ENCODE measurements around the gene ACTN1. TPM values are rescaled to one million over a fixed set of nuclear protein-coding genes. Genes with fewer than 3 reads are reported as not detected.
A peak's percentile ranks its signal among the peaks of the same experiment; 100 is the strongest.

Gene ACTN1
- total RNA-seq, 1 donor from 2014 or later = 233 TPM

- peak; percentile 76 for DNase-seq
Observed at GRCh38 chr14:68949601-68949965, 29.5 kb downstream of the ACTN1 start.

GRCh38 chr14:68948686-68949600 is 30.2 kb downstream of the ACTN1 start:
- peak; percentile 28 for DNase-seq

GRCh38 chr14:68947802-68948201 is 31.3 kb downstream of the ACTN1 start:
- peak; percentile 72 for DNase-seq

DNA sequence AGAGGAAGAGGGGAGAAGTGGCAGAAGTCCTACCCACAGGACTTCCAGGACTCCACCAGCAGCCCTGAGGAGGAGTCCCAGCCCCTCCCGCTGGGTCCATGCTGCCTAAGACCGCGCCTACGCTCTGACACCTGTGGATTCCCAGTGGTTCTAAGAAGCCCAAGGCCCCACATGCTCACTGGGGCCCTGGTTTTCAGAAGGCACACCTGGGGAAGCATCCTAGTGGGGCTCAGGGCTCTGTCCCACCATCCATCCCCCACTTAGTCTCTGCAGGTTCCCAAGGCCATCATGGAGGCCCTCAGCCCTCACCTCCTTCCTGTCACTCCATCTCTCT is 32.6 kb downstream of the ACTN1 start:
- DNase-seq = no peak

GRCh38 chr14:68945585-68946488 is 33.3 kb downstream of the ACTN1 start:
- DNase-seq = no peak

DNA sequence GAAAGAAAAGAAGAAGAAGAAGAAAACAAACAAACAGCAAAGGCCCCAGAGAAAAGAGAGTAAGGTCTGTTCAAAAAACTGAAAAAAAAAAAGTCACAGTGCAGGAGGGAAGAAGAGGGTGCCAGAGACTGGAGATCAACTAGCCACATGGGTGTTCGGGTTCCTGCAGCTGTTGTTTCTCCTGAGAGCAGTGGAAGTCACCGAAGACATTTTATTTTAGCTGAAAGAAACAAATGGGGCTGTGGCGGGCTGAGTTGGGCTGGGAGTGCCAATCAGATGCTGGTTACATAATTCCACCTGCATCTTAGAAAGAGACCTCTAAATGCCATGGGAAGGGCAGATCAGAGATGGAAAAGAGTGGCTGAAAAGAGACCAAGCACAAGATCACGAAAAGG is 33.9 kb downstream of the ACTN1 start:
- no peak for DNase-seq

GRCh38 chr14:68944162-68944561 is 34.9 kb downstream of the ACTN1 start:
- DNase-seq = no peak

DNA sequence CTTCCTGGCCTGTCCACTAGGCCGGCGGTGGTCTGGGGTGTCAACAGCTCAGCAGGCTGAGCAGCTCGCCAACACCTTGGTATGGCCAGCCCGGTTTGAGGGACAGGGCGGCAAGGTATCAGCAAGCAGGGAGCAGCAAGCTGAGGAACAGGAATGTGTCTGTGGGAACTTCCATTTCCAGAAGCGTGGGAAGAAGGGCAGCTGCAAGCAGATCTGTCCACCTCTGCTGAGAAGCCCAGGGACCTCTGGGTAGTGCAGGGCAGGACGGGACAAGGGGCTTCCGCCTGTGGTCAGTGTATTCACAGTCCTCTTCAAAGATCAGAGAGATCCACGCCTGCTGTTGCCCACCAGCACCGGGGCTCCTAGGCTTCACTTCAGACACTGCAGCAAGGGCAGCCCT is 36.0 kb downstream of the ACTN1 start:
- no peak for DNase-seq

DNA sequence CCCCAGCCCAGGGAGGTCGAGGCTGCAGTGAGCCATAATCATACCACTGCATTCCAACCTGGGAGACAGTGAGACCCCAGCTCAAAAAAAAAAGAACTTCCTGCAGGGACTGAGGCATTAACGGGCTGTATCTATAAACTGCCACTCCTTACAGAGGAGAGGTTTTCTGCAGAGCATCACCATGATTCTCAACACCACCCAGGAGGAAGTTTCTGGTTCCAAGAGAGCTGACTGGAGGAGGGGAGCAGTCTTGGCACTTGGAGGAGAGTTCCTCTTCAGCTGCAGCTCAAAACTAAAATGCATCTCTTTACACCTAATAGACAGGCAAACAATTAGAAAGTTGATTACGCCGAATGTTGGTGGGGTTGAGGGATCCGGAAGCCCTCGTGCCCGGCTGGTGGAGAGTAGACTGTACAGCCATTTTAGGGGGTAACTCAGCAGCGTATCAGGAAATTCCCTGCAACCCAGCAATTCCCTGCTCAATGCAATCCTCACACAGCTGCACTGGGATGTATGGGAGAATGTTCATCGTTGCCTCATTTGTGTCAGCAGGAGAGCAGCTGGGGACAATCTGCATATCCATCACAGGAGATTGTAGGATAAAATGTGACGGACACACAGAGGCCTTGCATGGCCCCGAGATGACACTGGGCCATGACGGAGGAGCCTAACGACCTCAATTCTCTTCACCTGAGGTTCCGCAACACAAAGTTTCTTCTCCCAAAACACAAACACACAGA is 36.6 kb downstream of the ACTN1 start:
- DNase-seq = no peak

GRCh38 chr14:68941820-68942219 is 37.3 kb downstream of the ACTN1 start:
- DNase-seq = peak; percentile 73

DNA sequence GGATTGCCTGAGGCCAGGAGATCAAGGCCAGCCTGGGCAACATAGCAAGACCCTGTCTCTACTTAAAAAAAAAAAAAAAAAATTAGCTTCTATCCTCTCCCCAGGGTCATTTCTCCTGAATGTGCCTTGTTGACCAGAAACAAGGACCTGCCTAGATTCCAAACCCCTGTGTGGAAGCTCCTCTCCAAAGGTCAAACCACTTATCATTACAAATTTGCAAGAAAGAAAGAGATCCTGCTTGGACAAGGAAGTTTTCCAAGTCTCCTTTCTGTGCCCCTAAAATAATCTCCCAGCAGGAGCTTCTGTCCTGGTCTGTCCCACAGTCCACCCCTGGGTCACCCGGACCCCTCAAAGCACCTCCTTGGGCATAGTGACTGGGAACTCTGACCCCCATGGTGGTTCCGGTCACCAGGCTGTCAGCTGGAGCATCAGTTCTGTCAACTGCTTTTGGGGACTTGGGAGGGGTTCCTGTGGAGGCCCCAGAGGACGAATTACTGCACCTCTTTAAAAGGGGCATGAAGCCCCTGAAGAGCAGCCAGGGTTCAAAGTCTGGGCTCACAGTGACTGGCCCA is 38.4 kb downstream of the ACTN1 start:
- DNase-seq = no peak

GRCh38 chr14:68939893-68940613 is 39.0 kb downstream of the ACTN1 start:
- DNase-seq = peak; percentile 96

DNA sequence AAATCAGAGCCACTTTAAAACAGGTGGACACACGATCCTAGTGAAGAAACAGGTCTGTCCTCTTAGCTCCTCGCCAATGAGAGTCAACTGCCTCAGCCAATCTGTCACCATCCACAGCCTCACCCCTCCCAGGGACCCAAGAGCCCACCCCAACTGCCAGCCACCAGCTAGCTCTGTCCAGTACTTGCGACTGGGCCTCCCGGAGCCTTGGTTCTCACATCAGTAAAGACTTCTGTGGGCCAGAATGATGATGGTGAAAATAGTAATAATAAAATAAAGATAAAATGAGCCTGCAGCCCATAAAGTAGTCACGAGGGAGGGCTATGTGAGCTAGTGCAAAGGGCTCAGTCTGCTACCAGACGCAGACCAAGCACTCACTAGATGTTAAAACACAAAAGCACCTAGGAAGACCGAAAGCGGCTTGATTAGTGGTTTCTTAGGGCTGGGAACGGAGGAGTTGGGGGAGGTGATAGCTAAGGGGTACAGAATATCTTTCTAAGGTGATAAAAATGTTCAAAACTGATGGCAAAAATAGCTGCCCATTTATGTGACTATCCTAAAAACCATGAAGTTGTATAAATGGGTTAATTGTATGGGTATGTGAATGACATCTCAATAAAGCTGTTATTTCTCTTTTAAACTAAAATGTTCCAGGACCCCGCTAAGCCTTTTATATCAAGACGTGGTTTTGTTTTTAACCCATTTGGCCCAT is 39.8 kb downstream of the ACTN1 start:
- no peak for DNase-seq

- DNase-seq = peak; percentile 75
Observed at GRCh38 chr14:68938271-68939150, 40.6 kb downstream of the ACTN1 start.

DNA sequence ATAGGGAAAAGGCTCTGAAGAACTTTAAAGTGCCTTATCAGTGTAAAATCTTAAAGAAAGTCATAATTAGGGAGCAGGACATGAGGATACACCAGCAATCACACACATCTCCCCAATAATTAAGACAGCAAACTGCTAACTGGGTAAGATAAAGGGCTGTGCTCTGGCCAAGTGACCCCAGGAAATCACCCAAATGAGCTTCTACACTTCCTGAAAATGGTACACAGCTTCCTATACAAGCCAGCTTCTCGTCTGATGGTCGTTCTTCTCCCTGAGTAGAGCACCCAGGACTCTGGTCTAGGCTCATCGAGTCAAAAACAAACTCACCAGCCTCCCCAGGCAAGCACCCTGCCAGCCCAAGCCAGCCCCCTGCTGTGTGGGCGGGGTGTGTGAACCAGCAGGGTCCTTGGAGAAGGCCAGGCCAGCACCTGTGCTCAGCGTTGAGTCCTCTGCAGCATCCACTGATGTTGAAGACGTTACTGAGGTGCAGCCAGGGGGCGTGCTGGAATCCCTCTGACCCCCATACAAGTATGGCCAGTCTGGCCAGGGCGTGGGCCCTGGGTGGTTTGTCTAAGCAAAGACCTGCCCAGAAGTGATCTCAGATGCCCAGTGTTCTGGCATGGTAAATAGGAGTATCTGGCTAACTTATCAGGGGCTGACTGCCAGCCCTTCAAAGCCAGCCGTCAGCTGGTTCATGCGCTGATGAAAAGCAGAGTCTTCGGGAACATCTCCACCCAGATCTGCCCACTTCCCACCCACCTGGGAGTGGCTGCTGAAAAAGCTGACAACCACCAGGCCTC is 41.4 kb downstream of the ACTN1 start:
- peak; percentile 80 for DNase-seq

- no peak for DNase-seq
Observed at GRCh38 chr14:68936980-68937379, 42.1 kb downstream of the ACTN1 start.

- peak; percentile 39 for DNase-seq
Observed at GRCh38 chr14:68936476-68936875, 42.6 kb downstream of the ACTN1 start.

DNA sequence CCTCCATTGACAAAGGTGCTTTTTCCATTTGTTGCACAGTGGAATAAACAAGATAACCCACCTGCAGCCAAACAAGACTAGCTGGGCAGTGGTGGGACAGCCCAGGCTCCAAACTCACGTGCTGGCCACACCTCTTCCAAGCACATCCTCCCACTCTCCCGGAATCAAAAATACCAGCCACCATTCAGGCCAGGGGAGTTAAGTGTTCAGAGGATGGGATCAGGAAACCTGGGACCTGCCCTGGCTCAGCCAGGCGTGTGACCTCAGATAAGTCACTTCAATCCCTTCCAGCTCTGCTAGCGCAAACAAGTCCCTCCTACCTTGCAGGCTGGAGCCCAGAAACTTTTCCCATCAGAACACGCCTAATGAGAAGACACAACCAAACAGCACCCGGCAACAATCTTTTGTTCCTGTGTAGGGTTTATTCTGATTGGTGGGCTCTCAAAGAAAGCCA is 43.3 kb downstream of the ACTN1 start:
- DNase-seq = peak; percentile 99

- DNase-seq = no peak
Observed at GRCh38 chr14:68934066-68934465, 45.0 kb downstream of the ACTN1 start.

Data from dermis blood vessel endothelial cell (primary cell).